Thoracic aorta (tissue), 2 donors: ENCODE measurements around the gene HECW1. TPM values are rescaled to one million over a fixed set of nuclear protein-coding genes. Genes with fewer than 3 reads are reported as not detected.

Source experiments
- ATAC-seq: fragments of 150-250 bp; one replicate; pipeline ENCODE4 v1.8.0; 2017; ENCODE audit warnings: low read depth; ENCODE audit not compliant: insufficient number of reproducible peaks, low FRiP score
- DNase-seq: peaks from one replicate; pipeline ENCODE4 v3.0.0-alpha.2; 2020; ENCODE audit warnings: low spot score
- H3K27ac ChIP-seq, 2 donors: fragments of 200-600 bp; sonication (generic); 1 replicate in 1 of 2; 2 replicates in 1 of 2; pipeline ENCODE4 v1.5.1; 2016; ENCODE audit warnings: mild to moderate bottlenecking in 2 of 2, moderate library complexity in 2 of 2
- H3K27me3 ChIP-seq: fragments of 200-600 bp; sonication (generic); replicated peaks from 2 replicates; pipeline ENCODE4 v1.6.0; 2016; ENCODE audit warnings: mild to moderate bottlenecking; ENCODE audit not compliant: insufficient read depth
- H3K36me3 ChIP-seq: fragments of 200-600 bp; sonication (generic); one replicate; pipeline ENCODE4 v1.5.1; 2016
- H3K4me1 ChIP-seq, 2 donors: fragments of 200-600 bp; sonication (generic); 1 replicate in 1 of 2; 2 replicates in 1 of 2; pipeline versions ENCODE4 v1.5.1 to v1.6.0; 2016; ENCODE audit warnings: low read depth in 2 of 2, mild to moderate bottlenecking in 1 of 2; ENCODE audit not compliant: control insufficient read depth in 1 of 2
- H3K4me3 ChIP-seq: fragments of 200-600 bp; sonication (generic); 2 replicates; pipeline ENCODE4 v1.5.1; 2016; ENCODE audit warnings: mild to moderate bottlenecking
- H3K9me3 ChIP-seq: fragments of 200-600 bp; sonication (generic); 2 replicates; pipeline ENCODE4 v1.5.1; 2016
- total RNA-seq, 2 donors: library from RNA; depleted of rRNA; stranded (reverse); fragments of >200 nt; gene quantifications; one replicate each; pipeline versions ENCODE4 v1.1.0 to v1.2.3, GENCODE V29; 2016
- TF ChIP-seq, protein P1 (sequence below): fragments of 200-600 bp; sonication (generic); IDR thresholded peaks from one replicate; pipeline ENCODE4 v1.5.1; 2019; ENCODE audit warnings: antibody characterized with exemption

Gene HECW1
- total RNA-seq, 2 donors from 2014 or later = 0.28 to 2.3 TPM

- Histone ChIP-seq H3K27ac (no peak overlapping the region), H3K4me3 (no peak overlapping the region), H3K4me1 (peaks cover 5 to 33% of the 10 kb centered on the region in 2 donors), H3K9me3 (no peaks in the 10 kb centered on the region), H3K27me3 (no peaks in the 10 kb centered on the region), H3K36me3 (no peaks in the 10 kb centered on the region)
- ATAC-seq (no peak), DNase-seq (no peak)
- TF ChIP-seq, protein P1, sequence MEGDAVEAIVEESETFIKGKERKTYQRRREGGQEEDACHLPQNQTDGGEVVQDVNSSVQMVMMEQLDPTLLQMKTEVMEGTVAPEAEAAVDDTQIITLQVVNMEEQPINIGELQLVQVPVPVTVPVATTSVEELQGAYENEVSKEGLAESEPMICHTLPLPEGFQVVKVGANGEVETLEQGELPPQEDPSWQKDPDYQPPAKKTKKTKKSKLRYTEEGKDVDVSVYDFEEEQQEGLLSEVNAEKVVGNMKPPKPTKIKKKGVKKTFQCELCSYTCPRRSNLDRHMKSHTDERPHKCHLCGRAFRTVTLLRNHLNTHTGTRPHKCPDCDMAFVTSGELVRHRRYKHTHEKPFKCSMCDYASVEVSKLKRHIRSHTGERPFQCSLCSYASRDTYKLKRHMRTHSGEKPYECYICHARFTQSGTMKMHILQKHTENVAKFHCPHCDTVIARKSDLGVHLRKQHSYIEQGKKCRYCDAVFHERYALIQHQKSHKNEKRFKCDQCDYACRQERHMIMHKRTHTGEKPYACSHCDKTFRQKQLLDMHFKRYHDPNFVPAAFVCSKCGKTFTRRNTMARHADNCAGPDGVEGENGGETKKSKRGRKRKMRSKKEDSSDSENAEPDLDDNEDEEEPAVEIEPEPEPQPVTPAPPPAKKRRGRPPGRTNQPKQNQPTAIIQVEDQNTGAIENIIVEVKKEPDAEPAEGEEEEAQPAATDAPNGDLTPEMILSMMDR = no peak
These were observed 378.7 kb downstream of the HECW1 start for GRCh38 chr7:43491123-43491522.

GRCh38 chr7:43491984-43492383 is 379.5 kb downstream of the HECW1 start:
- Histone ChIP-seq H3K4me3 (no peak overlapping the region), H3K27ac (no peak overlapping the region), H3K36me3 (no peaks in the 10 kb centered on the region), H3K9me3 (no peaks in the 10 kb centered on the region), H3K27me3 (no peaks in the 10 kb centered on the region), H3K4me1 (peaks cover 5 to 28% of the 10 kb centered on the region in 2 donors)
- TF ChIP-seq, protein P1 = no peak
- ATAC-seq (no peak), DNase-seq (peak; percentile 8)

GRCh38 chr7:43492896-43493295 is 380.4 kb downstream of the HECW1 start:
- no peak for DNase-seq
- no peaks in the 10 kb centered on the region for H3K9me3 ChIP-seq

GRCh38 chr7:43495572-43495971 is 383.1 kb downstream of the HECW1 start:
- Histone ChIP-seq H3K4me1 (peaks cover 0 to 6% of the 10 kb centered on the region in 2 donors), H3K27ac (no peak overlapping the region), H3K27me3 (no peaks in the 10 kb centered on the region), H3K4me3 (no peak overlapping the region), H3K9me3 (no peaks in the 10 kb centered on the region), H3K36me3 (no peaks in the 10 kb centered on the region)
- TF ChIP-seq, protein P1 = no peak
- DNase-seq (no peak), ATAC-seq (no peak)

More at GRCh38 chr7:43492896-43493295, 380.4 kb downstream of the HECW1 start:
- H3K36me3 ChIP-seq = no peaks in the 10 kb centered on the region
- H3K27me3 ChIP-seq = no peaks in the 10 kb centered on the region
- H3K4me1 ChIP-seq = peaks cover 5 to 27% of the 10 kb centered on the region in 2 donors
- H3K4me3 ChIP-seq = no peak overlapping the region
- H3K27ac ChIP-seq = no peak overlapping the region
- ATAC-seq = no peak
- TF ChIP-seq, protein P1 = no peak

DNA sequence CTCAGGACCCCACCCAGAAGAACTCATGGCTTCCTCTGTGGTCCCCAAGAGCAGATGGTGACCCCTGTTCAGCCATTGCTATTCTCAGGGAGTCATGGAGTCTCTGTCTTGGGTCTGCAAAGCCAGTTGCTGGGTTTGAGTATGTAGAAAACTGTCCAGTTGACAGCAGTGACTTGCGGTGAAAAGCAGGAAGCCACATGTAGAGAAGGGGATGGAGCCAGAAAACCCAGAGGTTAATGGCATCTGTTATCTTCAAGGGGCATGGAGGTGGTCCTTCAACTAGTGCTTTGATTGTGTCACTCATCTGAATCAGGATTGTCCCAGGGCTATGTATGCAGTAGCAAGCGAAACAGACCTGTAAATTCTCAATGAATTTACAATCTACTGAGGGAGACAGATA is 384.1 kb downstream of the HECW1 start:
- DNase-seq (no peak), ATAC-seq (no peak)
- H3K27me3 ChIP-seq = no peaks in the 10 kb centered on the region
- TF ChIP-seq, protein P1 = no peak
- no peaks in the 10 kb centered on the region for H3K9me3 ChIP-seq
- no peak overlapping the region for H3K27ac ChIP-seq
- H3K36me3 ChIP-seq = no peaks in the 10 kb centered on the region
- H3K4me3 ChIP-seq = no peak overlapping the region
- H3K4me1 ChIP-seq = peaks cover 0 to 3% of the 10 kb centered on the region in 2 donors
